Body of pancreas (tissue), 4 donors: Measurements from ENCODE around the gene HPF1. TPM values are rescaled to one million over a fixed set of nuclear protein-coding genes. Genes with fewer than 3 reads are reported as not detected.

Experiments
- ATAC-seq: fragments of 150-250 bp; one replicate; pipeline ENCODE4 v1.9.1; 2016
- DNase-seq, 4 donors: peaks; one replicate each; pipeline ENCODE4 v3.0.0-alpha.2; 2019
- H3K27ac ChIP-seq, 4 donors: fragments of 200-600 bp; sonication (generic); 1 replicate in 3 of 4; 2 replicates in 1 of 4; pipeline versions ENCODE4 v1.5.1 to v1.6.1; 2016 to 2019; ENCODE audit warnings: mild to moderate bottlenecking in 1 of 4, mixed read lengths in 1 of 4, moderate library complexity in 1 of 4
- H3K27me3 ChIP-seq, 2 donors: fragments of 200-600 bp; sonication (generic); one replicate each; pipeline ENCODE4 v1.6.0; 2016; ENCODE audit warnings: mild to moderate bottlenecking in 1 of 2
- H3K36me3 ChIP-seq, 2 donors: fragments of 200-600 bp; sonication (generic); replicated peaks in 1 of 2; 2 replicates each; pipeline ENCODE4 v1.5.1; 2016; ENCODE audit warnings: low read depth in 2 of 2; ENCODE audit not compliant: insufficient read depth in 1 of 2
- H3K4me1 ChIP-seq: fragments of 200-600 bp; sonication (generic); one replicate; pipeline ENCODE4 v1.6.0; 2016
- H3K4me3 ChIP-seq, 2 donors: fragments of 200-600 bp; sonication (generic); 1 replicate in 1 of 2; 2 replicates in 1 of 2; pipeline ENCODE4 v1.5.1; 2016 to 2019
- H3K9me3 ChIP-seq, 3 donors: fragments of 200-600 bp; sonication (generic); 1 replicate in 2 of 3; 2 replicates in 1 of 3; pipeline ENCODE4 v1.5.1; 2016
- POLR2A ChIP-seq, 3 donors: fragments of 450-650 bp; IDR thresholded peaks; one replicate each; pipeline ENCODE4 v1.6.1; 2016; ENCODE audit warnings: antibody characterized with exemption in 3 of 3, mild to moderate bottlenecking in 2 of 3
- whole genome bisulfite sequencing, 2 donors: methylation state at CpG; one replicate each; pipeline ENCODE4 v1.1.5; 2017; 5-methylcytosine and 5-hydroxymethylcytosine counted together
- intact Hi-C: fragments of 100-400 bp; cut with DNase I; formaldehyde crosslinking; loops from one replicate; pipeline ENCODE4 v1.15.1; 2023
- total RNA-seq, 2 donors: library from RNA; depleted of rRNA; stranded (reverse); fragments of >200 nt; gene quantifications; one replicate each; pipeline ENCODE4 v1.1.0, GENCODE V29; 2016
- TF ChIP-seq, protein P1 (sequence below), 7 experiments: fragments of 450-650 bp in 4 of 7; fragments of 200-600 bp in 3 of 7; sonication (generic) in 3 of 7; IDR thresholded peaks; one replicate each; pipeline ENCODE4 v1.5.1; 2016 to 2019; ENCODE audit warnings: antibody characterized with exemption in 7 of 7

HPF1 gene
- total RNA-seq, 2 donors from 2014 or later = 8.6 to 10.9 TPM

DNA sequence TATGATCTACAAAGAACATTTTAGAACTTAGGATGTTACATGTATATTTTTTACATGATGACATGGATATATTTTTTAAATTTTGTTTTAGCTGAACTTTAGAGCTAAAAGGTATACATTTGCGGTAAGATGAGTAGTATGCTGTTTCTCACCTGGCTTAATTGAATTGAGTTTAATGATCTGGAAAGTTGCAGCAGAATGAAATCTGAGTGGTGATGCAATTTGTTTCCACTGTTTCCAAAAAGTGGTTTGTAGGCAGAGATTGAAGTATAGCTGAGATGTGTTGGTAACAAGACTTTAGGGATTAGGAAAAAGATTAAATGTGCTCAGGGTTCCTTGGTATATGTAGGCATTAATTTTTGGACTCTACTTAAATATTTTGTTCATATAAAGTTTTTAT, 68.1 kb downstream of the HPF1 start:
- Histone ChIP-seq H3K36me3 (peaks cover 0 to 8% of the 10 kb centered on the region in 2 donors), H3K27me3 (no peaks in the 10 kb centered on the region), H3K4me3 (no peak overlapping the region), H3K9me3 (no peaks in the 10 kb centered on the region), H3K4me1 (no peaks in the 10 kb centered on the region), H3K27ac (no peak overlapping the region)
- no peak for DNase-seq
- intact Hi-C loops = no loop called here
- WGBS, 2 donors = 86 to 100% methylated on average over 1 of the region's 1 CpG
- TF ChIP-seq, protein P1, sequence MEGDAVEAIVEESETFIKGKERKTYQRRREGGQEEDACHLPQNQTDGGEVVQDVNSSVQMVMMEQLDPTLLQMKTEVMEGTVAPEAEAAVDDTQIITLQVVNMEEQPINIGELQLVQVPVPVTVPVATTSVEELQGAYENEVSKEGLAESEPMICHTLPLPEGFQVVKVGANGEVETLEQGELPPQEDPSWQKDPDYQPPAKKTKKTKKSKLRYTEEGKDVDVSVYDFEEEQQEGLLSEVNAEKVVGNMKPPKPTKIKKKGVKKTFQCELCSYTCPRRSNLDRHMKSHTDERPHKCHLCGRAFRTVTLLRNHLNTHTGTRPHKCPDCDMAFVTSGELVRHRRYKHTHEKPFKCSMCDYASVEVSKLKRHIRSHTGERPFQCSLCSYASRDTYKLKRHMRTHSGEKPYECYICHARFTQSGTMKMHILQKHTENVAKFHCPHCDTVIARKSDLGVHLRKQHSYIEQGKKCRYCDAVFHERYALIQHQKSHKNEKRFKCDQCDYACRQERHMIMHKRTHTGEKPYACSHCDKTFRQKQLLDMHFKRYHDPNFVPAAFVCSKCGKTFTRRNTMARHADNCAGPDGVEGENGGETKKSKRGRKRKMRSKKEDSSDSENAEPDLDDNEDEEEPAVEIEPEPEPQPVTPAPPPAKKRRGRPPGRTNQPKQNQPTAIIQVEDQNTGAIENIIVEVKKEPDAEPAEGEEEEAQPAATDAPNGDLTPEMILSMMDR (IDR thresholded peaks at IDR 0.05) = no peak
- TF ChIP-seq POLR2A (IDR thresholded peaks at IDR 0.05) = no peak
- ATAC-seq = no peak

GRCh38 chr4:169682372-169683047, 75.2 kb downstream of the HPF1 start:
- no peaks in the 10 kb centered on the region for H3K4me1 ChIP-seq
- intact Hi-C loops = no loop called here
- no peak overlapping the region for H3K27ac ChIP-seq
- no peaks in the 10 kb centered on the region for H3K9me3 ChIP-seq
- H3K4me3 ChIP-seq = no peak overlapping the region
- ATAC-seq = no peak
- no peaks in the 10 kb centered on the region for H3K27me3 ChIP-seq
- WGBS, 2 donors = 85 to 86% methylated on average over 4 of the region's 4 CpGs
- TF ChIP-seq, protein P1 (IDR thresholded peaks at IDR 0.05) = no peak
- TF ChIP-seq POLR2A (IDR thresholded peaks at IDR 0.05) = no peak
- DNase-seq = no peak
- peaks cover 0 to 1% of the 10 kb centered on the region in 2 donors for H3K36me3 ChIP-seq

Other genes with a start within 250 kb of the HPF1 start
- 10 to 100 TPM in 1 of 2 donors, 1 to 10 TPM in 1; 6.3 to 12.2 TPM for gene NEK1, start 145.4 kb downstream of the HPF1 start, total RNA-seq
- gene CLCN3, start 137.4 kb downstream of the HPF1 start, total RNA-seq = 10 to 100 TPM; 22.4 to 40.5 TPM